ENCODE measurements around the gene TRABD2B.

Gene TRABD2B

GRCh38 chr1:47931395-47931794, 65.8 kb downstream of the TRABD2B start:
- DNase-seq: no peak

- no peak for DNase-seq
These were observed 66.9 kb downstream of the TRABD2B start for GRCh38 chr1:47930210-47930840.

GRCh38 chr1:47927165-47927564, 70.0 kb downstream of the TRABD2B start:
- no peak for DNase-seq

- DNase-seq: no peak
These were observed 70.7 kb downstream of the TRABD2B start for GRCh38 chr1:47926461-47926999.

GRCh38 chr1:47924270-47925048, 72.7 kb downstream of the TRABD2B start:
- no peak for DNase-seq

GRCh38 chr1:47921935-47922415, 75.2 kb downstream of the TRABD2B start:
- DNase-seq: no peak

- DNase-seq: no peak
These were observed 77.9 kb downstream of the TRABD2B start for GRCh38 chr1:47919113-47919833.

GRCh38 chr1:47918257-47918867, 78.8 kb downstream of the TRABD2B start:
- no peak for DNase-seq

- DNase-seq: no peak
These were observed 79.5 kb downstream of the TRABD2B start for GRCh38 chr1:47917687-47918086.

GRCh38 chr1:47915677-47916353, 81.4 kb downstream of the TRABD2B start:
- DNase-seq: no peak

- no peak for DNase-seq
These were observed 82.1 kb downstream of the TRABD2B start for GRCh38 chr1:47914952-47915676.

- DNase-seq: no peak
These were observed 82.8 kb downstream of the TRABD2B start for GRCh38 chr1:47914218-47914938.

GRCh38 chr1:47913225-47913823, 83.9 kb downstream of the TRABD2B start:
- DNase-seq: no peak

- no peak for DNase-seq
These were observed 84.4 kb downstream of the TRABD2B start for GRCh38 chr1:47912756-47913155.

- no peak for DNase-seq
These were observed 85.3 kb downstream of the TRABD2B start for GRCh38 chr1:47911892-47912291.

GRCh38 chr1:47911424-47911823, 85.8 kb downstream of the TRABD2B start:
- DNase-seq: no peak

- DNase-seq: no peak
These were observed 88.9 kb downstream of the TRABD2B start for GRCh38 chr1:47908258-47908657.

- no peak for DNase-seq
These were observed 90.0 kb downstream of the TRABD2B start for GRCh38 chr1:47907177-47907528.

- no peak for DNase-seq
These were observed 90.5 kb downstream of the TRABD2B start for GRCh38 chr1:47906527-47907176.

- DNase-seq: no peak
These were observed 91.2 kb downstream of the TRABD2B start for GRCh38 chr1:47906009-47906432.
